ENCODE results near the gene MTHFD2L.

MTHFD2L gene

GRCh38 chr4:74258963-74259362 lies 101.0 kb downstream of the MTHFD2L start:
- DNase-seq = no peak

GRCh38 chr4:74260036-74260435 lies 102.1 kb downstream of the MTHFD2L start:
- no peak for DNase-seq

GRCh38 chr4:74262522-74262921 lies 104.6 kb downstream of the MTHFD2L start:
- no peak for DNase-seq

- DNase-seq = no peak
Observed at GRCh38 chr4:74263551-74263950, 105.6 kb downstream of the MTHFD2L start.

- no peak for DNase-seq
Observed at GRCh38 chr4:74266081-74266480, 108.2 kb downstream of the MTHFD2L start.

GRCh38 chr4:74267998-74268606 lies 110.2 kb downstream of the MTHFD2L start:
- no peak for DNase-seq

- no peak for DNase-seq
Observed at GRCh38 chr4:74268643-74269042, 110.7 kb downstream of the MTHFD2L start.

GRCh38 chr4:74278490-74278889 lies 120.6 kb downstream of the MTHFD2L start:
- DNase-seq = no peak

GRCh38 chr4:74279716-74280115 lies 121.8 kb downstream of the MTHFD2L start:
- no peak for DNase-seq

- no peak for DNase-seq
Observed at GRCh38 chr4:74282926-74283325, 125.0 kb downstream of the MTHFD2L start.

GRCh38 chr4:74283614-74284013 lies 125.7 kb downstream of the MTHFD2L start:
- no peak for DNase-seq

GRCh38 chr4:74284053-74284452 lies 126.1 kb downstream of the MTHFD2L start:
- DNase-seq = no peak

GRCh38 chr4:74287164-74287563 lies 129.2 kb downstream of the MTHFD2L start:
- DNase-seq = no peak

GRCh38 chr4:74287791-74288190 lies 129.9 kb downstream of the MTHFD2L start:
- DNase-seq = no peak

GRCh38 chr4:74291471-74291870 lies 133.6 kb downstream of the MTHFD2L start:
- no peak for DNase-seq

GRCh38 chr4:74292111-74292870 lies 134.4 kb downstream of the MTHFD2L start:
- DNase-seq = no peak

- no peak for DNase-seq
Observed at GRCh38 chr4:74293558-74293957, 135.6 kb downstream of the MTHFD2L start.

GRCh38 chr4:74294681-74295080 lies 136.8 kb downstream of the MTHFD2L start:
- DNase-seq = no peak

- no peak for DNase-seq
Observed at GRCh38 chr4:74297539-74297938, 139.6 kb downstream of the MTHFD2L start.

- no peak for DNase-seq
Observed at GRCh38 chr4:74304095-74304625, 146.2 kb downstream of the MTHFD2L start.

GRCh38 chr4:74305000-74305399 lies 147.1 kb downstream of the MTHFD2L start:
- DNase-seq = no peak

GRCh38 chr4:74307170-74307569 lies 149.3 kb downstream of the MTHFD2L start:
- no peak for DNase-seq

- no peak for DNase-seq
Observed at GRCh38 chr4:74308215-74308614, 150.3 kb downstream of the MTHFD2L start, which contains the start of gene EPGN. TSS of gene EPGN (plus strand) at chr4:74308470. CDS start at chr4:74308534, 64 bp downstream.

GRCh38 chr4:74309223-74309622 lies 151.3 kb downstream of the MTHFD2L start:
- DNase-seq = no peak
